Tibial nerve (tissue), 4 donors: ENCODE results near the gene PHF21B. TPM values are rescaled to one million over a fixed set of nuclear protein-coding genes. Genes with fewer than 3 reads are reported as not detected.

Source experiments
- DNase-seq, 2 donors: peaks; one replicate each; pipeline ENCODE4 v3.0.0-alpha.2; 2019; ENCODE audit warnings: low spot score in 2 of 2
- H3K27ac ChIP-seq, 4 donors: fragments of 200-600 bp; sonication (generic) in 3 of 4; one replicate each; pipeline ENCODE4 v1.5.1; 2017 to 2019; ENCODE audit warnings: mild to moderate bottlenecking in 1 of 4
- H3K27me3 ChIP-seq, 2 donors: fragments of 200-600 bp; sonication (generic) in 1 of 2; one replicate each; pipeline versions ENCODE4 v1.5.1 to v1.6.0; 2017 to 2019
- H3K36me3 ChIP-seq, 3 donors: fragments of 200-600 bp; sonication (generic); one replicate each; pipeline ENCODE4 v1.5.1; 2018 to 2019
- H3K4me1 ChIP-seq, 4 donors: fragments of 200-600 bp; sonication (generic) in 3 of 4; one replicate each; pipeline ENCODE4 v1.5.1; 2017 to 2019
- H3K4me3 ChIP-seq, 4 donors: fragments of 200-600 bp; sonication (generic) in 3 of 4; one replicate each; pipeline ENCODE4 v1.5.1; 2017 to 2019; ENCODE audit warnings: mild to moderate bottlenecking in 1 of 4, moderate library complexity in 1 of 4
- H3K9me3 ChIP-seq, 4 donors: fragments of 200-600 bp; sonication (generic) in 3 of 4; one replicate each; pipeline ENCODE4 v1.5.1; 2017 to 2019
- CTCF ChIP-seq, 5 experiments: fragments of 200-600 bp in 3 of 5; fragments of 450-650 bp in 2 of 5; sonication (generic) in 3 of 5; IDR thresholded peaks; one replicate each; pipeline ENCODE4 v1.5.1; 2016 to 2019; ENCODE audit warnings: antibody characterized with exemption in 5 of 5, mild to moderate bottlenecking in 3 of 5, moderate library complexity in 2 of 5
- EP300 ChIP-seq, 2 donors: sonication (generic); formaldehyde crosslinking; IDR thresholded peaks; one replicate each; pipeline ENCODE4 v1.6.1; 2017; ENCODE audit warnings: antibody characterized with exemption in 2 of 2, mild to moderate bottlenecking in 1 of 2
- POLR2A ChIP-seq, 2 donors: fragments of 450-650 bp; IDR thresholded peaks; one replicate each; pipeline ENCODE4 v1.6.1; 2017; ENCODE audit warnings: antibody characterized with exemption in 2 of 2, mild to moderate bottlenecking in 2 of 2, moderate library complexity in 2 of 2
- WGBS, 2 donors: methylation state at CpG; one replicate each; pipeline ENCODE4 v1.1.5; 2018; 5-methylcytosine and 5-hydroxymethylcytosine counted together
- total RNA-seq, 4 donors: library from RNA; depleted of rRNA; stranded (reverse); fragments of >200 nt; gene quantifications; one replicate each; pipeline ENCODE4 v1.1.0, GENCODE V29; 2016

PHF21B gene
- total RNA-seq, 4 donors from 2014 or later = 0.39 to 4.2 (median 0.90) TPM; not detected in 1

GRCh38 chr22:44979154-44979553 is 30.7 kb downstream of the PHF21B start:
- no peak overlapping the region for H3K27ac ChIP-seq
- H3K27me3 ChIP-seq = no peaks in the 10 kb centered on the region
- H3K4me1 ChIP-seq = no peaks in the 10 kb centered on the region
- DNase-seq = no peak
- no peaks in the 10 kb centered on the region for H3K9me3 ChIP-seq
- no peaks in the 10 kb centered on the region for H3K36me3 ChIP-seq
- TF ChIP-seq POLR2A (IDR thresholded peaks at IDR 0.05) = no peak
- TF ChIP-seq EP300 (IDR thresholded peaks at IDR 0.05) = no peak
- no peak for TF ChIP-seq CTCF (IDR thresholded peaks at IDR 0.05)
- no peak overlapping the region for H3K4me3 ChIP-seq
- WGBS, 2 donors = 75 to 83% methylated on average over 1 to 5 of the region's 6 CpGs

GRCh38 chr22:44975427-44976262 is 34.2 kb downstream of the PHF21B start:
- 34 to 55% methylated on average over 14 to 20 of the region's 22 CpGs for WGBS, 2 donors

GRCh38 chr22:44974454-44974853 is 35.4 kb downstream of the PHF21B start:
- 85 to 94% methylated on average over 9 of the region's 9 CpGs for WGBS, 2 donors
- Histone ChIP-seq H3K36me3 (no peaks in the 10 kb centered on the region), H3K27ac (no peak overlapping the region), H3K27me3 (no peaks in the 10 kb centered on the region), H3K4me3 (no peak overlapping the region), H3K4me1 (no peaks in the 10 kb centered on the region), H3K9me3 (no peaks in the 10 kb centered on the region)
- DNase-seq = no peak
- no peak for TF ChIP-seq CTCF (IDR thresholded peaks at IDR 0.05)
- TF ChIP-seq POLR2A (IDR thresholded peaks at IDR 0.05) = no peak
- TF ChIP-seq EP300 (IDR thresholded peaks at IDR 0.05) = no peak

More at GRCh38 chr22:44975427-44976262, 34.2 kb downstream of the PHF21B start:
- H3K27me3 ChIP-seq = no peaks in the 10 kb centered on the region
- no peak overlapping the region for H3K4me3 ChIP-seq
- H3K27ac ChIP-seq = no peak overlapping the region
- TF ChIP-seq CTCF (IDR thresholded peaks at IDR 0.05) (peak; percentile 45 to 57 (median 52)), POLR2A (IDR thresholded peaks at IDR 0.05) (no peak), EP300 (IDR thresholded peaks at IDR 0.05) (no peak)
- no peaks in the 10 kb centered on the region for H3K9me3 ChIP-seq
- DNase-seq = peak; percentile 30 to 67
- H3K36me3 ChIP-seq = no peaks in the 10 kb centered on the region
- H3K4me1 ChIP-seq = no peaks in the 10 kb centered on the region

- WGBS, 2 donors = 80 to 83% methylated on average over 8 of the region's 8 CpGs
- DNase-seq = no peak
Observed at GRCh38 chr22:44973829-44974228, 36.0 kb downstream of the PHF21B start.

More at GRCh38 chr22:44973829-44974228, 36.0 kb downstream of the PHF21B start:
- no peak for TF ChIP-seq EP300 (IDR thresholded peaks at IDR 0.05)
- TF ChIP-seq CTCF (IDR thresholded peaks at IDR 0.05) = no peak
- no peak for TF ChIP-seq POLR2A (IDR thresholded peaks at IDR 0.05)
- H3K27me3 ChIP-seq = no peaks in the 10 kb centered on the region
- H3K36me3 ChIP-seq = no peaks in the 10 kb centered on the region
- H3K4me1 ChIP-seq = no peaks in the 10 kb centered on the region
- H3K27ac ChIP-seq = no peak overlapping the region
- no peak overlapping the region for H3K4me3 ChIP-seq
- no peaks in the 10 kb centered on the region for H3K9me3 ChIP-seq
